ENCODE measurements around the gene MYO1D.
A peak's percentile ranks its signal among the peaks of the same experiment; 100 is the strongest.

Gene MYO1D

GRCh38 chr17:32503251-32504165, 373.4 kb downstream of the MYO1D start:
- peak; percentile 51 for DNase-seq (ENCODE audit: low read depth)

- no peak for DNase-seq (ENCODE audit: low read depth)
Measured at GRCh38 chr17:32502710-32503109, 374.2 kb downstream of the MYO1D start.

- no peak for DNase-seq (ENCODE audit: low read depth)
Measured at GRCh38 chr17:32502013-32502412, 374.9 kb downstream of the MYO1D start.

- no peak for DNase-seq (ENCODE audit: low read depth)
Measured at GRCh38 chr17:32498391-32498790, 378.5 kb downstream of the MYO1D start.

- peak; percentile 58 for DNase-seq (ENCODE audit: low read depth)
Measured at GRCh38 chr17:32497431-32498205, 379.3 kb downstream of the MYO1D start.

GRCh38 chr17:32496395-32497073, 380.4 kb downstream of the MYO1D start:
- DNase-seq (ENCODE audit: low read depth), result peak; percentile 95

GRCh38 chr17:32495359-32496231, 381.3 kb downstream of the MYO1D start:
- DNase-seq (ENCODE audit: low read depth), result no peak

- DNase-seq (ENCODE audit: low read depth), result no peak
Measured at GRCh38 chr17:32494621-32495358, 382.1 kb downstream of the MYO1D start.

- DNase-seq (ENCODE audit: low read depth), result no peak
Measured at GRCh38 chr17:32493976-32494513, 382.9 kb downstream of the MYO1D start.

- no peak for DNase-seq (ENCODE audit: low read depth)
Measured at GRCh38 chr17:32493571-32493970, 383.4 kb downstream of the MYO1D start.

- no peak for DNase-seq (ENCODE audit: low read depth)
Measured at GRCh38 chr17:32492648-32493289, 384.2 kb downstream of the MYO1D start.

- DNase-seq (ENCODE audit: low read depth), result no peak
Measured at GRCh38 chr17:32492264-32492589, 384.7 kb downstream of the MYO1D start.

- DNase-seq (ENCODE audit: low read depth), result peak; percentile 11
Measured at GRCh38 chr17:32491371-32492263, 385.3 kb downstream of the MYO1D start.

GRCh38 chr17:32490101-32490482, 386.8 kb downstream of the MYO1D start:
- no peak for DNase-seq (ENCODE audit: low read depth)

GRCh38 chr17:32489320-32490100, 387.4 kb downstream of the MYO1D start:
- DNase-seq (ENCODE audit: low read depth), result no peak

- no peak for DNase-seq (ENCODE audit: low read depth)
Measured at GRCh38 chr17:32488604-32489180, 388.2 kb downstream of the MYO1D start.

- no peak for DNase-seq (ENCODE audit: low read depth)
Measured at GRCh38 chr17:32488177-32488542, 388.8 kb downstream of the MYO1D start.
